HepG2 (cell line): ENCODE data around the gene MRPL9. TPM values are rescaled to one million over a fixed set of nuclear protein-coding genes. Genes with fewer than 3 reads are reported as not detected.

Experiments
- ATAC-seq: fragments of 200-7000 bp; cut with Tn5 transposase; 3 replicates; pipeline ENCODE4 v1.9.1; 2020; ENCODE audit warnings: mild to moderate bottlenecking, moderate library complexity
- BruUV-seq: library from RNA; stranded (reverse); fragments of 400-500 nt; replicated peaks from 2 replicates; lab custom pipeline; 2021; lab: Mats Ljungman, UMichigan
- CTCF ChIA-PET: fragments of 300-600 bp; formaldehyde crosslinking; extraction: SDS; loops from one replicate; lab custom pipeline; 2021; ENCODE audit warnings: low total read pairs, inconsistent platforms, low intra/inter-chr PET ratio; lab: Yijun Ruan, JAX
- POLR2A ChIA-PET: fragments of 350-600 bp; sonication (Branson Sonifier 250); formaldehyde crosslinking; loops from one replicate; lab custom pipeline; 2020; ENCODE audit warnings: antibody characterized with exemption, inconsistent platforms; lab: Yijun Ruan, JAX
- DNase-seq: peaks from one replicate; pipeline ENCODE4 v3.0.0-alpha.2; 2015; ENCODE audit warnings: low spot score
- FAIRE-seq: peaks from 3 replicates; lab custom pipeline; 2011; peaks lifted over from hg19 to GRCh38; lab: Jason Lieb, UNC
- H2AFZ ChIP-seq: one replicate; pipeline ENCODE4 v1.6.1; 2011; ENCODE audit warnings: low read length, inconsistent platforms
- H3K27ac ChIP-seq: fragments of 300-600 bp; 3 replicates; pipeline ENCODE4 v1.8.0; 2011; ENCODE audit warnings: mixed run types, mild to moderate bottlenecking, mixed read lengths, low read length, inconsistent platforms; ENCODE audit not compliant: insufficient read depth; ENCODE audit errors: extremely low read length
- H3K27me3 ChIP-seq, 2 experiments: fragments of 200-600 bp in 1 of 2; 2 replicates in 1 of 2; 3 replicates in 1 of 2; pipeline versions ENCODE4 v1.6.0 to v1.8.0; 2011; ENCODE audit warnings: low read length in 2 of 2, mild to moderate bottlenecking in 2 of 2, moderate library complexity in 2 of 2, inconsistent platforms in 1 of 2; ENCODE audit not compliant: insufficient read depth in 2 of 2, control insufficient read depth in 1 of 2
- H3K36me3 ChIP-seq, 2 experiments: fragments of 200-600 bp in 1 of 2; replicated peaks in 1 of 2; 2 replicates in 1 of 2; 3 replicates in 1 of 2; pipeline versions ENCODE4 v1.5.1 to v1.8.0; 2011; ENCODE audit warnings: low read length in 2 of 2, inconsistent platforms in 1 of 2; ENCODE audit not compliant: insufficient read depth in 2 of 2, control insufficient read depth in 1 of 2
- H3K4me1 ChIP-seq: 2 replicates; pipeline ENCODE4 v1.5.1; 2012; ENCODE audit warnings: low read length, inconsistent platforms; ENCODE audit not compliant: insufficient read depth
- H3K4me2 ChIP-seq: 2 replicates; pipeline ENCODE4 v1.6.0; 2011; ENCODE audit warnings: low read depth, low read length, inconsistent platforms
- H3K4me3 ChIP-seq, 3 experiments: fragments of 200-600 bp in 1 of 3; sonication (generic), shearing (Covaris generic) in 1 of 3; replicated peaks in 1 of 3; 2 replicates each; pipeline ENCODE4 v1.5.1; 2011 to 2016; ENCODE audit warnings: low read length in 3 of 3, inconsistent platforms in 2 of 3, low read depth in 2 of 3, mild to moderate bottlenecking in 2 of 3, control low read depth in 1 of 3, mixed read lengths in 1 of 3; ENCODE audit not compliant: insufficient read depth in 1 of 3
- H3K79me2 ChIP-seq: one replicate; pipeline ENCODE4 v1.6.1; 2011; ENCODE audit warnings: low read length, inconsistent platforms; ENCODE audit not compliant: insufficient read depth
- H3K9ac ChIP-seq: 2 replicates; pipeline ENCODE4 v1.6.0; 2011; ENCODE audit warnings: mild to moderate bottlenecking, low read depth, low read length, inconsistent platforms; ENCODE audit not compliant: insufficient read depth
- H3K9me3 ChIP-seq: 2 replicates; pipeline ENCODE4 v1.5.1; 2012; ENCODE audit warnings: mild to moderate bottlenecking, low read length
- H4K20me1 ChIP-seq: 2 replicates; pipeline ENCODE4 v1.6.0; 2011; ENCODE audit warnings: inconsistent platforms, mild to moderate bottlenecking, low read length, moderate library complexity; ENCODE audit not compliant: insufficient read depth
- ASH2L ChIP-seq: fragments of 300-600, 200-600 bp; sonication (generic); IDR thresholded peaks from 2 replicates; pipeline ENCODE4 v1.7.0; 2017; ENCODE audit warnings: low read depth, mild to moderate bottlenecking, moderate library complexity, mixed read lengths, low read length; ENCODE audit not compliant: insufficient read length
- JUND ChIP-seq: sonication (generic); formaldehyde crosslinking; IDR thresholded peaks from 2 replicates; pipeline ENCODE4 v1.8.0; 2022; ENCODE audit warnings: mild to moderate bottlenecking, missing genetic modification reagents
- MAFF ChIP-seq: IDR thresholded peaks from 2 replicates; pipeline ENCODE4 v1.6.1; 2011; ENCODE audit warnings: low read depth, low read length, improper control_type of control experiment
- MAFK ChIP-seq, 2 experiments: IDR thresholded peaks in 1 of 2; conservative IDR thresholded peaks in 1 of 2; 2 replicates each; pipeline ENCODE4 v1.6.1; 2011; ENCODE audit warnings: improper control_type of control experiment in 2 of 2, low read length in 2 of 2
- PCBP1 ChIP-seq: fragments of 200-400 bp; formaldehyde crosslinking; IDR thresholded peaks from 2 replicates; pipeline ENCODE4 v1.6.1; 2017; ENCODE audit warnings: mild to moderate bottlenecking, low read depth, low read length, borderline replicate concordance
- ZNF33A ChIP-seq: sonication (generic); formaldehyde crosslinking; IDR thresholded peaks from 2 replicates; pipeline ENCODE4 v1.5.1; 2020; ENCODE audit warnings: missing genetic modification reagents, mild to moderate bottlenecking, moderate library complexity, borderline replicate concordance
- ZNF382 ChIP-seq: sonication (generic); formaldehyde crosslinking; IDR thresholded peaks from 2 replicates; pipeline ENCODE4 v1.5.0; 2020; ENCODE audit warnings: missing genetic modification reagents, mild to moderate bottlenecking, borderline replicate concordance
- ZNF501 ChIP-seq: sonication (generic); formaldehyde crosslinking; IDR thresholded peaks from 2 replicates; pipeline ENCODE4 v1.5.1; 2020; ENCODE audit warnings: mild to moderate bottlenecking, moderate library complexity, missing genetic modification reagents
- ZNF530 ChIP-seq: sonication (generic); formaldehyde crosslinking; IDR thresholded peaks from 2 replicates; pipeline ENCODE4 v1.5.0; 2020; ENCODE audit warnings: low read depth, mild to moderate bottlenecking, missing genetic modification reagents
- WGBS: methylation state at CpG from one replicate; pipeline ENCODE4 v1.1.6; 2017; ENCODE audit warnings: low lambda C conversion rate; 5-methylcytosine and 5-hydroxymethylcytosine counted together
- in situ Hi-C: cut with HindIII; loops from 2 replicates; pipeline ENCODE4 v1.10.0; 2017; ENCODE audit warnings: low pct_unique_long_range_greater_than_20kb; ENCODE audit not compliant: extremely low pct_ligation_motif_present
- intact Hi-C: fragments of 100-400 bp; cut with micrococcal nuclease; formaldehyde crosslinking; loops from one replicate; pipeline ENCODE4 v1.10.0; 2022; ENCODE audit not compliant: unreplicated experiment
- polyA plus RNA-seq, 8 experiments: library from polyadenylated mRNA; depleted of rRNA in 3 of 8; stranded (reverse) in 7 of 8; unstranded in 1 of 8; fragments of >200 nt; fragmentation: Illumina TruSeq in 4 of 8; extraction: Trizol in 4 of 8; gene quantifications; 2 replicates each; pipeline versions ENCODE4 v1.2.1 to v1.2.3, GENCODE V29; 2011 to 2016; ENCODE audit warnings: low read depth in 4 of 8, missing spikeins in 1 of 8, mixed read lengths in 1 of 8; ENCODE audit not compliant: insufficient read depth in 1 of 8
- total RNA-seq, 5 experiments: library from RNA; depleted of rRNA; stranded (reverse); fragments of >200 nt; fragmentation: Illumina TruSeq; extraction: Trizol; gene quantifications; 2 replicates each; pipeline ENCODE4 v1.2.3, GENCODE V29; 2016; ENCODE audit warnings: low read depth in 1 of 5
- TF ChIP-seq, protein P1 (sequence below): IDR thresholded peaks from 2 replicates; pipeline ENCODE4 v1.6.1; 2016; ENCODE audit warnings: mild to moderate bottlenecking
- TF ChIP-seq, protein P2 (sequence below): sonication (generic); formaldehyde crosslinking; IDR thresholded peaks from 2 replicates; pipeline ENCODE4 v1.5.0; 2020; ENCODE audit warnings: mild to moderate bottlenecking, missing genetic modification reagents

Gene MRPL9
- total and polyA plus RNA-seq, 2 of the 13 experiments (the other 11 are each of a cell fraction or from before 2014, with no cell fraction given) = 72.1 to 107 TPM

DNA sequence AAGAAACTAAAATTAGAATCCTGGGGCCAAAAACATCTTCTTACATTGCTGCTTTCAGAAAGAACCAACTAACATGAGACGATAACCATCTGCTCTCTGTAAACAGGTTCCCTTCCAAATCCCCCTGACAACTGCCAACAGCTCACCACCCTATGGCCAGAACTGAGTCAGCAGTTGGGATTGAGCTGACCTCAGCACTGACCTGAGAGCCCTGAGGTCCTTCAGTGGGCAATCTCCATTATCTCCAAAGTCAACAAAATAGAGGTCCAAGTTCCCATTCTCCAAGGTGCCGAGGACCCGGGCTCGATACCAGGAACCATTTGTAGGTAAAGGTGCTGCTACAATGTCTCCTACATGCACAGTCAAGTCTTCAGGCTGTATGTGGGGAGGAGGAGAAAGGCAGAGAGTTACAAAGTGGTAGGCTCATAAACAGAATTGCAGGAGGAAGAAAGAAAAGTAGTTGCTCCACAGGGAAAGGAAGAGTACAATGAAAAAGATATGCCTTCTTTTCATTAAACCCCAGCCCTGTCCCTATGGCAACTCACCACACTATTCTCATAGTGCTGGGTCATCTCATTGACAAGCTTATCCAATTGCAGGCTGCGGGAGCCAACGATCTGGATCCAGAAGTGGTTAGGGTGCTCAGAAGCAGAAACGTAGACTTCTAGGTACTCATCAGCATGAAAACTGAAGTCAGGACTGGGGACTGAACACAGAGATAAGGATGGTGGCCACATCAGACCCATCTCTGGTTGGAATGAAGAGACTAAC, 12.8 kb upstream of the MRPL9 start:
- H2AFZ ChIP-seq = no peak overlapping the region
- no peak overlapping the region for H3K4me3 ChIP-seq
- H3K4me2 ChIP-seq = no peak overlapping the region
- no peaks in the 10 kb centered on the region for H4K20me1 ChIP-seq
- CTCF ChIA-PET = no interaction called here
- intact Hi-C loops = no loop called here
- DNase-seq (no peak), ATAC-seq (no peak), FAIRE-seq (no peak)
- no TSS peak for BruUV-seq
- no peaks in the 10 kb centered on the region for H3K4me1 ChIP-seq
- no peak overlapping the region for H3K27ac ChIP-seq
- WGBS = 83% methylated on average over 7 of the region's 7 CpGs
- H3K9ac ChIP-seq = no peak overlapping the region
- no peaks in the 10 kb centered on the region for H3K9me3 ChIP-seq
- no peaks in the 10 kb centered on the region; a peak in 1 of 5 replicates for H3K36me3 ChIP-seq
- H3K79me2 ChIP-seq = no peaks in the 10 kb centered on the region
- no peaks in the 10 kb centered on the region for H3K27me3 ChIP-seq
- POLR2A ChIA-PET = interaction anchor here (1.4 kb wide), 1 partner anchor 13 kb away, joined by 3 read pairs; the partner anchor contains the start of gene MRPL9
- in situ Hi-C loops = no loop called here
- no peak for TF ChIP-seq ASH2L
- peak in 1 of 2 experiments; percentile 63; a peak in 3 of 4 replicates for TF ChIP-seq MAFK (conservative IDR thresholded peaks at IDR 0.05 in 1 of 2, IDR thresholded peaks at IDR 0.05 in 1 of 2; ENCODE audit: low read length in 2 of 2)
- TF ChIP-seq MAFF = peak; percentile 47; the same call in 1 of the 2 replicates

DNA sequence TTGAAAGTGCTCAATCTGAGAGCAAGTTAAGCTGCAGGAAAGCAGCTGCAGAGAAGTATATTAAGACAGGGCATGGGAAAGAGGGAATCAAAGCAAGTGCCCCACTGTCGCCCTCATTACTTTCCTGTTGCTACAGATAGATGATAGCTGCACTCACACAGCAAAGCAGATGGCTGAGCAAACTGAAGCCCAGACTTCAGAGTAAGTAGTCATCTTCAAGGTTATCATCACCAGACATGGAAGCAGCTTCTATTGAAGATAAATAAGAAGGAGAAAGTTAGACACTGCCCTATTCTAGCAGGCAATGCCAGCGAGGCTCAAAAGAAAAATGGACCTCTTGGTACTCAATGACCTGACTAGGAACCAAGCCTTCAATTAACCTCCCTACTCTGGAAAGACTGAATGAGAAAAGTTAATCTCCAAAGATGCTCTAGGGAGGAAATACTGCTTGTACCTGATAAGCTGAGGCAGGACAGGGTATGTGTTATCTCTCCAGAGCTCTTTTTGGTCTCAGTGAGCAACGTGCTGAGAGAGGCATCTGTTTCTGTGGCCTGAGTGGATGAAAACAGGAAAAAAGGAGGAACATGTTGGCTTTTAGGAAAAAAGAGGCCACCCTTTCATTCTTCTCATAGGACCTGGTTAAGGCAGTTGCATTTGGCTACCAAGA, 11.1 kb upstream of the MRPL9 start:
- Histone ChIP-seq H3K4me2 (no peak overlapping the region), H4K20me1 (no peaks in the 10 kb centered on the region), H3K9ac (no peak overlapping the region), H3K9me3 (no peaks in the 10 kb centered on the region), H3K27ac (no peak overlapping the region), H3K4me1 (no peaks in the 10 kb centered on the region), H3K36me3 (no peaks in the 10 kb centered on the region; a peak in 1 of 5 replicates), H3K27me3 (no peaks in the 10 kb centered on the region), H3K4me3 (no peak overlapping the region), H3K79me2 (no peaks in the 10 kb centered on the region), H2AFZ (no peak overlapping the region)
- ATAC-seq (no peak), DNase-seq (no peak), FAIRE-seq (no peak)
- WGBS = 70% methylated on average over 3 of the region's 3 CpGs
- in situ Hi-C loops (no loop called here), intact Hi-C loops (no loop called here)
- ChIA-PET POLR2A (no interaction called here), CTCF (no interaction called here)
- BruUV-seq = no TSS peak
- TF ChIP-seq, protein P1, sequence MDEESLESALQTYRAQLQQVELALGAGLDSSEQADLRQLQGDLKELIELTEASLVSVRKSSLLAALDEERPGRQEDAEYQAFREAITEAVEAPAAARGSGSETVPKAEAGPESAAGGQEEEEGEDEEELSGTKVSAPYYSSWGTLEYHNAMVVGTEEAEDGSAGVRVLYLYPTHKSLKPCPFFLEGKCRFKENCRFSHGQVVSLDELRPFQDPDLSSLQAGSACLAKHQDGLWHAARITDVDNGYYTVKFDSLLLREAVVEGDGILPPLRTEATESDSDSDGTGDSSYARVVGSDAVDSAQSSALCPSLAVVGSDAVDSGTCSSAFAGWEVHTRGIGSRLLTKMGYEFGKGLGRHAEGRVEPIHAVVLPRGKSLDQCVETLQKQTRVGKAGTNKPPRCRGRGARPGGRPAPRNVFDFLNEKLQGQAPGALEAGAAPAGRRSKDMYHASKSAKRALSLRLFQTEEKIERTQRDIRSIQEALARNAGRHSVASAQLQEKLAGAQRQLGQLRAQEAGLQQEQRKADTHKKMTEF (CRISPR knock-in tag) = no peak
- TF ChIP-seq, protein P2, sequence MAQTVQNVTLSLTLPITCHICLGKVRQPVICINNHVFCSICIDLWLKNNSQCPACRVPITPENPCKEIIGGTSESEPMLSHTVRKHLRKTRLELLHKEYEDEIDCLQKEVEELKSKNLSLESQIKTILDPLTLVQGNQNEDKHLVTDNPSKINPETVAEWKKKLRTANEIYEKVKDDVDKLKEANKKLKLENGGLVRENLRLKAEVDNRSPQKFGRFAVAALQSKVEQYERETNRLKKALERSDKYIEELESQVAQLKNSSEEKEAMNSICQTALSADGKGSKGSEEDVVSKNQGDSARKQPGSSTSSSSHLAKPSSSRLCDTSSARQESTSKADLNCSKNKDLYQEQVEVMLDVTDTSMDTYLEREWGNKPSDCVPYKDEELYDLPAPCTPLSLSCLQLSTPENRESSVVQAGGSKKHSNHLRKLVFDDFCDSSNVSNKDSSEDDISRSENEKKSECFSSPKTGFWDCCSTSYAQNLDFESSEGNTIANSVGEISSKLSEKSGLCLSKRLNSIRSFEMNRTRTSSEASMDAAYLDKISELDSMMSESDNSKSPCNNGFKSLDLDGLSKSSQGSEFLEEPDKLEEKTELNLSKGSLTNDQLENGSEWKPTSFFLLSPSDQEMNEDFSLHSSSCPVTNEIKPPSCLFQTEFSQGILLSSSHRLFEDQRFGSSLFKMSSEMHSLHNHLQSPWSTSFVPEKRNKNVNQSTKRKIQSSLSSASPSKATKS (CRISPR knock-in tag) = no peak
- TF ChIP-seq ZNF530 (CRISPR knock-in tag) (no peak), ZNF382 (CRISPR knock-in tag) (no peak), ZNF33A (CRISPR knock-in tag) (no peak), ZNF501 (no peak), PCBP1 (no peak), JUND (CRISPR knock-in tag) (no peak)
